ENCODE results near the gene ZC3H12D. TPM values are rescaled to one million over a fixed set of nuclear protein-coding genes. Genes with fewer than 3 reads are reported as not detected.

Gene ZC3H12D
- total RNA-seq, 6 experiments from 2014 or later: 0.05 to 0.16 (median 0.10) TPM; not detected in 2

- Mint-ChIP-seq H3K9me3 (no peaks in the 10 kb centered on the region), H3K4me3 (no peak overlapping the region), H3K27me3 (ENCODE audit: insufficient read depth) (peaks cover 8% of the 10 kb centered on the region), H3K36me3 (ENCODE audit: low read depth) (no peaks in the 10 kb centered on the region), H3K4me1 (ENCODE audit: low read depth) (peaks cover 27% of the 10 kb centered on the region), H3K27ac (no peak overlapping the region)
- no peak for TF ChIP-seq CTCF (IDR thresholded peaks at IDR 0.05)
- DNase-seq: no peak
Observed at GRCh38 chr6:149459761-149460160, 25.1 kb downstream of the ZC3H12D start.

- H3K9me3 Mint-ChIP-seq: no peaks in the 10 kb centered on the region
Observed at GRCh38 chr6:149458806-149459205, 26.0 kb downstream of the ZC3H12D start.

GRCh38 chr6:149458196-149458595 lies 26.6 kb downstream of the ZC3H12D start:
- H3K4me1 Mint-ChIP-seq (ENCODE audit: low read depth): peaks cover 25% of the 10 kb centered on the region
- no peak overlapping the region for H3K4me3 Mint-ChIP-seq
- H3K36me3 Mint-ChIP-seq (ENCODE audit: low read depth): no peaks in the 10 kb centered on the region
- no peaks in the 10 kb centered on the region for H3K9me3 Mint-ChIP-seq
- no peak for TF ChIP-seq CTCF (IDR thresholded peaks at IDR 0.05)
- DNase-seq: no peak
- no peak overlapping the region for H3K27ac Mint-ChIP-seq
- H3K27me3 Mint-ChIP-seq (ENCODE audit: insufficient read depth): peaks cover 6% of the 10 kb centered on the region; the same call in 1 of the 2 replicates

More at GRCh38 chr6:149458806-149459205, 26.0 kb downstream of the ZC3H12D start:
- Mint-ChIP-seq H3K27me3 (ENCODE audit: insufficient read depth) (peaks cover 6% of the 10 kb centered on the region), H3K4me1 (ENCODE audit: low read depth) (peaks cover 25% of the 10 kb centered on the region), H3K27ac (no peak overlapping the region), H3K36me3 (ENCODE audit: low read depth) (no peaks in the 10 kb centered on the region), H3K4me3 (no peak overlapping the region)
- TF ChIP-seq CTCF (IDR thresholded peaks at IDR 0.05): no peak
- no peak for DNase-seq

GRCh38 chr6:149457316-149457884 lies 27.4 kb downstream of the ZC3H12D start:
- Mint-ChIP-seq H3K27me3 (ENCODE audit: insufficient read depth) (peaks cover 6% of the 10 kb centered on the region; the same call in 1 of the 2 replicates), H3K4me3 (no peak overlapping the region), H3K4me1 (ENCODE audit: low read depth) (peaks cover 25% of the 10 kb centered on the region), H3K36me3 (ENCODE audit: low read depth) (no peaks in the 10 kb centered on the region), H3K27ac (no peak overlapping the region), H3K9me3 (no peaks in the 10 kb centered on the region)
- TF ChIP-seq CTCF (IDR thresholded peaks at IDR 0.05): no peak
- DNase-seq: no peak

GRCh38 chr6:149456311-149457021 lies 28.3 kb downstream of the ZC3H12D start:
- no peaks in the 10 kb centered on the region for H3K9me3 Mint-ChIP-seq
- peaks cover 8% of the 10 kb centered on the region; the same call in 1 of the 2 replicates for H3K27me3 Mint-ChIP-seq (ENCODE audit: insufficient read depth)
- DNase-seq: no peak
- H3K4me3 Mint-ChIP-seq: no peak overlapping the region
- TF ChIP-seq CTCF (IDR thresholded peaks at IDR 0.05): no peak
- H3K4me1 Mint-ChIP-seq (ENCODE audit: low read depth): peaks cover 25% of the 10 kb centered on the region
- no peaks in the 10 kb centered on the region for H3K36me3 Mint-ChIP-seq (ENCODE audit: low read depth)
- no peak overlapping the region for H3K27ac Mint-ChIP-seq
